GM18873 (cell line): Measurements from ENCODE around the gene CNIH3.

Source experiments
- ATAC-seq: cut with Tn5 transposase; IDR thresholded peaks from one replicate; pipeline ENCODE4 v1.9.1; 2021; ENCODE audit warnings: mild to moderate bottlenecking, moderate library complexity, moderate number of reproducible peaks; ENCODE audit not compliant: unreplicated experiment, low FRiP score

Gene CNIH3

GRCh38 chr1:224640018-224640417 is 23.9 kb downstream of the CNIH3 start:
- no peak for ATAC-seq

- no peak for ATAC-seq
Observed at GRCh38 chr1:224640587-224640986, 24.5 kb downstream of the CNIH3 start.

GRCh38 chr1:224641030-224641429 is 24.9 kb downstream of the CNIH3 start:
- no peak for ATAC-seq

- no peak for ATAC-seq
Observed at GRCh38 chr1:224643653-224644052, 27.5 kb downstream of the CNIH3 start.

- ATAC-seq, result no peak
Observed at GRCh38 chr1:224644553-224645154, 28.5 kb downstream of the CNIH3 start.

- ATAC-seq, result no peak
Observed at GRCh38 chr1:224647449-224647848, 31.3 kb downstream of the CNIH3 start.

GRCh38 chr1:224650290-224650689 is 34.2 kb downstream of the CNIH3 start:
- ATAC-seq, result no peak

GRCh38 chr1:224651188-224651587 is 35.1 kb downstream of the CNIH3 start:
- ATAC-seq, result no peak

- ATAC-seq, result no peak
Observed at GRCh38 chr1:224656392-224656791, 40.3 kb downstream of the CNIH3 start.

GRCh38 chr1:224660074-224660473 is 44.0 kb downstream of the CNIH3 start:
- no peak for ATAC-seq

- ATAC-seq, result no peak
Observed at GRCh38 chr1:224662870-224663269, 46.8 kb downstream of the CNIH3 start.

GRCh38 chr1:224665016-224665415 is 48.9 kb downstream of the CNIH3 start:
- ATAC-seq, result no peak

- ATAC-seq, result no peak
Observed at GRCh38 chr1:224666078-224666477, 50.0 kb downstream of the CNIH3 start.

- ATAC-seq, result no peak
Observed at GRCh38 chr1:224666913-224667312, 50.8 kb downstream of the CNIH3 start.

- ATAC-seq, result no peak
Observed at GRCh38 chr1:224668984-224669383, 52.9 kb downstream of the CNIH3 start.

- ATAC-seq, result no peak
Observed at GRCh38 chr1:224669403-224669802, 53.3 kb downstream of the CNIH3 start.

- ATAC-seq, result no peak
Observed at GRCh38 chr1:224670506-224670905, 54.4 kb downstream of the CNIH3 start.

GRCh38 chr1:224671076-224671475 is 55.0 kb downstream of the CNIH3 start:
- ATAC-seq, result no peak

GRCh38 chr1:224673141-224673540 is 57.0 kb downstream of the CNIH3 start:
- ATAC-seq, result no peak

GRCh38 chr1:224675590-224675989 is 59.5 kb downstream of the CNIH3 start:
- ATAC-seq, result no peak

GRCh38 chr1:224676551-224676950 is 60.4 kb downstream of the CNIH3 start:
- no peak for ATAC-seq

- no peak for ATAC-seq
Observed at GRCh38 chr1:224678168-224678567, 62.1 kb downstream of the CNIH3 start.

GRCh38 chr1:224679606-224680005 is 63.5 kb downstream of the CNIH3 start:
- ATAC-seq, result no peak
